A549 treated with dexamethasone at 1 μM for 4 hours (cell line): ENCODE measurements around the gene SMKR1. TPM values are rescaled to one million over a fixed set of nuclear protein-coding genes. Genes with fewer than 3 reads are reported as not detected.

Experiments
- total RNA-seq: library from RNA; stranded (reverse); fragments of 200-300 nt; extraction: Qiagen RNA extraction; gene quantifications from 5 replicates; pipeline ENCODE4 v1.2.3, GENCODE V29; 2022

Gene SMKR1
- total RNA-seq, result 7.6 to 10.0 TPM (median 7.9 TPM) in 5 replicates

DNA sequence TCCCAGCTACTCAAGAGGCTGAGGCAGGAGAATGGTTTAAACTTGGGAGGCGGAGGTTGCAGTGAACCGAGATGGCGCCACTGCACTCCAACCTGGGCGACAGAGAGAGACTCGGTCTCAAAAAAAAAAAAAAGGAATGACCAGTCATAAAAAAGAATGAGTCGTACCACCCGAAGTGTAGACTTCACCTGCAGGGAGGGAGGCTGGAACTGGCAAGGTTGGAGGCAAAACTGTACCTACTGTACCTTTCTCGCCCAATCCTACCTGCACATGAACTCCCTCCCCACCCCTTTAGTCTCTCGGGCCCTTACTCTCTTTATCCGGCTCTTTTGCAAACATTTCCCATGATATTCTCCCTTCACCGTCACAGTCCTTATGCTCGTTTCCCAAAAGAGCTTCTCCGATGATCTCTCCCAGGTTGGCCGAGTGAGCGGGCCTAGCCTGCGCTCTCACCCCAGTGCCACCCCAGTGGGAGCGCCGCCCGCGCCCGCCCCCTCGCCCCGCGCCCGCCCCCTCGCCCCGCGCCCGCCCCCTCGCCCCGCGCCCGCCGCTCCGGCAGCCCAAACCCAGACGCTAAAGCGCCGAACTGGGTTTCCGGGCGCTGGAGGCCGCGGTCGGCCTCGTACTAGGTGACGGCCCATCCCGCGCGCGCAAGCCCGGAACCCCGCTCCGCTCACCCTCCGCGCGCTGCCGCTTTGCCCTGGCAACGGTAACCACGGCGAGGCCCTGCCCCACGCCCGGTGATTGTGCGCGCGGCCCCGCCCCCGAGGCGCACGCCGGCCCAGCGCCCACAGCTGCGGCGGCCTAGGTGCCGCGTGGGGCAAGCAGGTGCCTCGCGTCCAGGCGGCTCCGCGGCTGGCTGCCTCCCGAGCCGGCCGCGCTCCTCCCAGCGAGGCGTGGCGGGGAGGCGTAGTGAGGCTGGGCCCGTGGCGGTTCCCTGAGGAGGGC lies at the start of gene SMKR1:
TSS of gene SMKR1 (plus strand) at position 772 of the 948 bp plus-strand sequence. CDS start 294 bp downstream, outside the sequence.

Other genes starting within 250 kb of the SMKR1 start
- gene STRIP2, start 68.1 kb upstream of the SMKR1 start, total RNA-seq, result 5.1 to 7.7 TPM (median 5.6 TPM) in 5 replicates
- gene NRF1, start 109.2 kb downstream of the SMKR1 start, total RNA-seq, result 9.3 to 12.4 TPM (median 10.7 TPM) in 5 replicates